ENCODE data around the gene SLITRK4.

- TF ChIP-seq CTCF (conservative IDR thresholded peaks at IDR 0.05) (peak; percentile 68), ZFX (IDR thresholded peaks at IDR 0.05) (no peak)
Measured at GRCh38 chrX:143664302-143664701, 28.4 kb upstream of the SLITRK4 start.

Measured in C4-2B (cell line).